D721Med (cell line): Measurements from ENCODE around the gene CCDC106.

ENCODE experiments used
- DNase-seq: peaks from one replicate; pipeline ENCODE4 v3.0.0; 2011; ENCODE audit warnings: low spot score; ENCODE audit not compliant: insufficient read length
- FAIRE-seq: peaks from 2 replicates; lab custom pipeline; 2011; peaks lifted over from hg19 to GRCh38; lab: Jason Lieb, UNC
- TF ChIP-seq, protein P1 (sequence below): IDR thresholded peaks from 2 replicates; pipeline ENCODE4 v1.5.1; 2012; ENCODE audit warnings: mild to moderate bottlenecking, control low read depth; ENCODE audit not compliant: insufficient read depth; ENCODE audit errors: missing control alignments

The CCDC106 gene

DNA sequence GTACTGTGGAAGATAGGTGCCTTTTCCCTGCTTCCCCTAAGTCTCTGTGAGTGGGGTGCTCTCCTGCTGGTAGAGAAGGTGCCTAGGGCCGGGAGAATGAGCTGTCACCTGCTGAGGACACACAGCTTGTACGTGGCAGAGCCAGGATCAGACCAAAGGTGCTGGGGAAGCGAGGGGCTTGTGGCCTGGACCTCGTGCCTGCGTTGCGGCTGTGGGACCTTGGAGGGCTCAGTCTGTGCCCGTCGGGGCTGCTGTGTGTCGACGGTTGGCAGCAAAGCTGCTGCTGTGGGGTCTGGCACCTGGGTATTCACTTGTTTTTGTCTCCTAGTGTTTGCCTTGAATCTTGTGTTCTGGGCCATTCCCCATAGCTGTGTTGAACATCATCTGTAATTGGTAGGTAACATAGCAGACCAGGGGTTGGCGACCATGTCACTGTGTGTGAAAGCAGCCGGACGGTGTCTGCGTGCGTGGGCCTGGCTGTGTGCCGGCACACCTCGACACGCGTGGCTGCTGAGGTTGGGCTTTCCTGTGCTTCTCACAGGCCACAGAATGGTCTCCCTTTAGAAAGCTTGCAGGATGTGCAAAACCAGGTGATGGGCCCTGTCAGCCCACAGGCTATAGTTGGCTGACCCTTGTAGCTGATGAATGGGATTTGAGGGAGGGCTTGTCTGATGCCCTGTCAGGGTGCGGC, 16.0 kb downstream of the CCDC106 start:
- DNase-seq (no peak), FAIRE-seq (no peak)
- TF ChIP-seq, protein P1, sequence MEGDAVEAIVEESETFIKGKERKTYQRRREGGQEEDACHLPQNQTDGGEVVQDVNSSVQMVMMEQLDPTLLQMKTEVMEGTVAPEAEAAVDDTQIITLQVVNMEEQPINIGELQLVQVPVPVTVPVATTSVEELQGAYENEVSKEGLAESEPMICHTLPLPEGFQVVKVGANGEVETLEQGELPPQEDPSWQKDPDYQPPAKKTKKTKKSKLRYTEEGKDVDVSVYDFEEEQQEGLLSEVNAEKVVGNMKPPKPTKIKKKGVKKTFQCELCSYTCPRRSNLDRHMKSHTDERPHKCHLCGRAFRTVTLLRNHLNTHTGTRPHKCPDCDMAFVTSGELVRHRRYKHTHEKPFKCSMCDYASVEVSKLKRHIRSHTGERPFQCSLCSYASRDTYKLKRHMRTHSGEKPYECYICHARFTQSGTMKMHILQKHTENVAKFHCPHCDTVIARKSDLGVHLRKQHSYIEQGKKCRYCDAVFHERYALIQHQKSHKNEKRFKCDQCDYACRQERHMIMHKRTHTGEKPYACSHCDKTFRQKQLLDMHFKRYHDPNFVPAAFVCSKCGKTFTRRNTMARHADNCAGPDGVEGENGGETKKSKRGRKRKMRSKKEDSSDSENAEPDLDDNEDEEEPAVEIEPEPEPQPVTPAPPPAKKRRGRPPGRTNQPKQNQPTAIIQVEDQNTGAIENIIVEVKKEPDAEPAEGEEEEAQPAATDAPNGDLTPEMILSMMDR, result no peak

- FAIRE-seq (no peak), DNase-seq (no peak)
- TF ChIP-seq, protein P1, result no peak
Measured at GRCh38 chr19:55666343-55667005, 18.5 kb downstream of the CCDC106 start.

DNA sequence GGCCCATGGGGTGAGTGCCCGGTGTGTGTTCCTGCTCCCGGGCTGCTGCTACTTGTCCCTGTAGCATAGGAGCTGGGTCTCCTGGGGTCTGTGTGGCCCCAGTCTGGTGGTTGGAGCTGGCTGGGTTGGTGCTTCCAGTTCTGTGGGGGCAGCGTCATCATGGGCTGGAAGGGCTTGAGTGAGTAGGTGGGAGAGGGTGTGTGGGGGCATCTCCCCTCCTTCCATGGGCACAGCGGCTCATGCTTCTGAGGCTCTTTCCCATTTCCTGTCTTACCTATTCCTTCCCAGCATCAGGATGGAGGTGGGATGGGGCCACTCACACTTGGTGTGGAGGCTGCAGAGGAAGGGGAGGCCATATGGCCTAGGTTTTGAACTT, 19.0 kb downstream of the CCDC106 start:
- FAIRE-seq (no peak), DNase-seq (no peak)
- TF ChIP-seq, protein P1, result no peak

DNA sequence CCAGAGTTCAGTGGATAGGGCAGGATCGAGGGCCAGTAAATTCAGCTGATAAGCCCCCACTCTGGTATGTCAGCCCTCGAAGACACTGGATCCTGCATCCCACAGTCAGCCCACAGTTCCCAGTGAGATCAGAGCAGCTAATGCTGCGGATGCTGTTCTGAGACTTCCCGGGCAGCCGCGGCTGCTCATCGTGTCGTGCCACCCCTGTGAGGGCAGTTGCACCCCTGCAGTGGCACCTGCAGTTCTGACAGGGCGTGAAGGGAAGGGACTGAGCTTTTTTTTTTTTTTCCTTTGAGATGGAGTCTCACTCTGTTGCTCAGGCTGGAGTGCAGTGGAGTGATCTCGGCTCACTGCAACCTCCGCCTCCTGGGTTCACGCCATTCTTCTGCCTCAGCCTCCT, 19.5 kb downstream of the CCDC106 start:
- DNase-seq, result no peak
- FAIRE-seq, result no peak
- TF ChIP-seq, protein P1, result no peak

GRCh38 chr19:55667958-55668357, 19.9 kb downstream of the CCDC106 start:
- DNase-seq (no peak), FAIRE-seq (no peak)
- TF ChIP-seq, protein P1, result no peak

DNA sequence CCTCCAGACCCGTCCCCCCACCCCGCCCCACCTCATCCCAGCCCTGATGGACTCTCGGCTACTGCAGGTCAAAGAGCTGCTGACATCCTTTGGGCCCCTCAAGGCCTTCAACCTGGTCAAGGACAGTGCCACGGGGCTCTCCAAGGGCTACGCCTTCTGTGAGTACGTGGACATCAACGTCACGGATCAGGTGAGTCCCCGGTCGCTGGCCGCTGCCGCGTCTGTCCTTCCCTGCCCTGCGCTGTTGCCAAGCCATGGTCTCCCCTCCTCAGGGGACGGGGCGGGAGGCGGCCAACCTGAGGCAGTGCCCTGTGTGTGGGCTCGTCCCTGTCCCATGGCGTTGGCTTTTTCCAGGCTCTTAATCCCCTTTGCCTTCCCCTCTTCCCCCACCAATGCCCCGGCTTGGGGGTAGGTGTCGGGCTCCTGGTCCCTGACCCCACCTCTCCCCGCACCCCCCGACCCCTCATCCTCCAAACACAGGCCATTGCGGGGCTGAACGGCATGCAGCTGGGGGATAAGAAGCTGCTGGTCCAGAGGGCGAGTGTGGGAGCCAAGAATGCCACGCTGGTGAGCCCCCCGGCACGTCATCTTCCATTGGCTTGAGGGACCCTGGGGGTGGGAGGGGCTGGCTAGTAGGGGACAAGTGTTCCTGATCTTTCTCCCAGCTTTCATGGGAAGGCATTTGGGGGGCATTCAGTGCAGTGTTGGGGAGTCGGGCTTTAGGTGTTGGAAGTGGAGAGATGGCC, 20.8 kb downstream of the CCDC106 start:
- no peak for FAIRE-seq
- no peak for DNase-seq
- TF ChIP-seq, protein P1, result no peak
